B cell (primary cell): Measurements from ENCODE around the gene C10orf62. TPM values are rescaled to one million over a fixed set of nuclear protein-coding genes. Genes with fewer than 3 reads are reported as not detected.

ENCODE experiments used
- ATAC-seq: fragments of 200-7000 bp; cut with Tn5 transposase; one replicate; pipeline ENCODE4 v1.10.0; 2021; ENCODE audit warnings: low read depth, mild to moderate bottlenecking, moderate number of reproducible peaks, moderate library complexity
- CTCF ChIA-PET: fragments of 350-600 bp; sonication (Branson Sonifier 250); formaldehyde crosslinking; loops from one replicate; lab custom pipeline; 2021; ENCODE audit warnings: antibody characterized with exemption, inconsistent platforms; lab: Charles Lee
- POLR2A ChIA-PET: fragments of 350-600 bp; sonication (Branson Sonifier 250); formaldehyde crosslinking; loops from one replicate; lab custom pipeline; 2021; ENCODE audit warnings: antibody characterized with exemption; lab: Charles Lee
- DNase-seq: peaks from one replicate; pipeline ENCODE4 v3.0.0; 2013
- H2AFZ ChIP-seq: 2 replicates; pipeline ENCODE4 v1.6.1; 2012; ENCODE audit warnings: mild to moderate bottlenecking, low read depth, low read length; ENCODE audit not compliant: insufficient read depth, poor library complexity, severe bottlenecking
- H3K27ac ChIP-seq, 2 donors: 1 replicate in 1 of 2; 2 replicates in 1 of 2; pipeline ENCODE4 v1.5.1; 2012 to 2013; ENCODE audit warnings: low read length in 2 of 2, mild to moderate bottlenecking in 2 of 2, moderate library complexity in 1 of 2
- H3K27me3 ChIP-seq, 4 experiments: fragments of 200-600 bp in 1 of 4; sonication (generic) in 1 of 4; replicated peaks in 1 of 4; 1 replicate in 2 of 4; 2 replicates in 2 of 4; pipeline versions ENCODE4 v1.6.1 to v1.7.0; 2013 to 2016; ENCODE audit warnings: low read length in 3 of 4, mild to moderate bottlenecking in 2 of 4, mixed read lengths in 1 of 4, moderate library complexity in 1 of 4; ENCODE audit not compliant: insufficient read depth in 4 of 4, control insufficient read depth in 3 of 4; ENCODE audit errors: control extremely low read depth in 1 of 4
- H3K36me3 ChIP-seq, 2 experiments: replicated peaks in 1 of 2; 1 replicate in 1 of 2; 2 replicates in 1 of 2; pipeline versions ENCODE4 v1.6.1 to v1.7.1; 2013; ENCODE audit warnings: low read length in 1 of 2; ENCODE audit not compliant: insufficient read depth in 2 of 2, control insufficient read depth in 1 of 2; ENCODE audit errors: control extremely low read depth in 1 of 2, extremely low read depth in 1 of 2
- H3K4me1 ChIP-seq, 2 donors: fragments of 200-600 bp in 1 of 2; sonication (generic) in 1 of 2; 1 replicate in 1 of 2; 2 replicates in 1 of 2; pipeline versions ENCODE4 v1.5.1 to v1.6.1; 2013 to 2017; ENCODE audit warnings: low read length in 2 of 2; ENCODE audit not compliant: control insufficient read depth in 2 of 2, insufficient read depth in 2 of 2
- H3K4me2 ChIP-seq: replicated peaks from 2 replicates; pipeline ENCODE3; 2012; ENCODE audit warnings: mild to moderate bottlenecking, low read depth, low read length; ENCODE audit not compliant: poor library complexity, severe bottlenecking
- H3K4me3 ChIP-seq, 5 experiments: fragments of 200-600 bp in 1 of 5; sonication (generic) in 1 of 5; 1 replicate in 3 of 5; 2 replicates in 2 of 5; pipeline versions ENCODE4 v1.5.1 to v1.7.0; 2011 to 2016; ENCODE audit warnings: low read length in 4 of 5, mild to moderate bottlenecking in 4 of 5, low read depth in 2 of 5, control low read depth in 1 of 5, moderate library complexity in 1 of 5; ENCODE audit not compliant: insufficient read depth in 1 of 5; ENCODE audit errors: control extremely low read depth in 1 of 5, extremely low read depth in 1 of 5
- H3K79me2 ChIP-seq: fragments of 200-600 bp; sonication (generic); one replicate; pipeline ENCODE4 v1.6.0; 2016; ENCODE audit warnings: low read length; ENCODE audit not compliant: control insufficient read depth, insufficient read depth
- H3K9ac ChIP-seq: fragments of 200-600 bp; sonication (generic); 2 replicates; pipeline ENCODE4 v1.6.1; 2017; ENCODE audit warnings: mild to moderate bottlenecking, low read length, moderate library complexity
- H3K9me3 ChIP-seq, 3 donors: one replicate each; pipeline versions ENCODE4 v1.6.1 to v1.7.1; 2013; ENCODE audit warnings: low read length in 2 of 3; ENCODE audit not compliant: control insufficient read depth in 2 of 3, insufficient read depth in 1 of 3; ENCODE audit errors: control extremely low read depth in 1 of 3
- H4K20me1 ChIP-seq: 2 replicates; pipeline ENCODE4 v1.6.0; 2012; ENCODE audit warnings: mild to moderate bottlenecking, low read length; ENCODE audit not compliant: insufficient read depth, control insufficient read depth, poor library complexity, severe bottlenecking
- H3K27ac Mint-ChIP-seq: one replicate; pipeline ENCODE4 v1.8.0; 2021; ENCODE audit warnings: mixed read lengths
- H3K27me3 Mint-ChIP-seq: one replicate; pipeline ENCODE4 v1.8.0; 2021; ENCODE audit warnings: mixed read lengths
- H3K4me1 Mint-ChIP-seq: one replicate; pipeline ENCODE4 v1.8.0; 2021; ENCODE audit warnings: mixed read lengths
- H3K4me3 Mint-ChIP-seq: one replicate; pipeline ENCODE4 v1.8.0; 2021; ENCODE audit warnings: mixed read lengths
- H3K9me3 Mint-ChIP-seq: one replicate; pipeline ENCODE4 v1.8.0; 2022; ENCODE audit warnings: mixed read lengths; ENCODE audit not compliant: insufficient read depth
- EZH2 ChIP-seq: IDR thresholded peaks from 2 replicates; pipeline ENCODE4 v1.6.1; 2012; ENCODE audit warnings: borderline replicate concordance, low read depth, mild to moderate bottlenecking, moderate library complexity, low read length; ENCODE audit not compliant: insufficient read depth, poor library complexity, severe bottlenecking
- WGBS: methylation state at CpG from one replicate; pipeline ENCODE4 v1.1.5; 2013; ENCODE audit warnings: missing lambda C conversion rate; ENCODE audit not compliant: insufficient coverage; 5-methylcytosine and 5-hydroxymethylcytosine counted together
- intact Hi-C: fragments of 100-400 bp; cut with micrococcal nuclease; formaldehyde crosslinking; loops from one replicate; pipeline ENCODE4 v1.10.0; 2022
- polyA plus RNA-seq: library from polyadenylated mRNA; depleted of rRNA; stranded (reverse); fragments of >200 nt; gene quantifications from 2 replicates; pipeline ENCODE4 v1.2.3, GENCODE V29; 2012
- total RNA-seq, 2 donors: library from RNA; stranded (reverse); fragments of 120-200 nt in 1 of 2; gene quantifications; 1 replicate in 1 of 2; 2 replicates in 1 of 2; pipeline versions ENCODE4 v1.2.3 to v1.2.4, GENCODE V29; 2013 to 2022
- TF ChIP-seq, protein P1 (sequence below): fragments of 200-600 bp; IDR thresholded peaks from one replicate; pipeline ENCODE4 v1.8.0; 2022; ENCODE audit warnings: antibody characterized with exemption, mild to moderate bottlenecking

Gene C10orf62
- total and polyA plus RNA-seq, 2 donors (not counting 1 experiment from before 2014, with no cell fraction given) = not detected

DNA sequence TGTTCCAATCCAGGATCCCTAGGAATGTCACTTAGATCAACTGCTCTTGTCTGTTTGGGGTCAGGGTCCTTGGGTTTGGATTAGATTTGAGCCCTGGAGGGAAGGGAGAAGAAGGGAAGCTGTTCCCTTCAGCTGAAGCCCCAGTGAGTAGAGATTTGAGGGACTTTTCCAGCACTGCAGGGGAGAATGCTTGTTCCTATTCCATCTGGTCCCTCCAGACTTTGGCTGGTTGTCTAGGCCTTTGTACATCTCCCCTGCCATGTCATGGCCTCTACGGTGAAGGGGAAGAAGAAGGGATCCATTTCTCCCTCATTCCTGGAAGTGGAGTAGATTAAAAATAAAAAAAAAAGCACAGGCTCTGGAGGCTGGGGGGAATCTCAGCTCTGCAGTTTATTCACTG is 11.1 kb downstream of the C10orf62 start:
- Mint-ChIP-seq H3K4me3 (no peak overlapping the region), H3K27ac (no peak overlapping the region), H3K27me3 (peaks cover under 1% of the 10 kb centered on the region), H3K9me3 (no peaks in the 10 kb centered on the region), H3K4me1 (no peaks in the 10 kb centered on the region)
- POLR2A ChIA-PET = interaction anchor here (0.6 kb wide), 1 partner anchor 1008 kb away, joined by 6 read pairs; no protein-coding TSS in a partner anchor
- ATAC-seq = no peak
- H3K4me1 ChIP-seq = no peaks in the 10 kb centered on the region
- no peaks in the 10 kb centered on the region for H3K79me2 ChIP-seq
- no peak overlapping the region for H3K9ac ChIP-seq
- CTCF ChIA-PET = no interaction called here
- no peaks in the 10 kb centered on the region for H4K20me1 ChIP-seq
- no CpG with 5 or more reads among the region's 1 CpG for WGBS
- no peak overlapping the region for H2AFZ ChIP-seq
- H3K36me3 ChIP-seq = no peaks in the 10 kb centered on the region
- no peak for DNase-seq
- intact Hi-C loops = no loop called here
- TF ChIP-seq EZH2 = no peak
- TF ChIP-seq, protein P1, sequence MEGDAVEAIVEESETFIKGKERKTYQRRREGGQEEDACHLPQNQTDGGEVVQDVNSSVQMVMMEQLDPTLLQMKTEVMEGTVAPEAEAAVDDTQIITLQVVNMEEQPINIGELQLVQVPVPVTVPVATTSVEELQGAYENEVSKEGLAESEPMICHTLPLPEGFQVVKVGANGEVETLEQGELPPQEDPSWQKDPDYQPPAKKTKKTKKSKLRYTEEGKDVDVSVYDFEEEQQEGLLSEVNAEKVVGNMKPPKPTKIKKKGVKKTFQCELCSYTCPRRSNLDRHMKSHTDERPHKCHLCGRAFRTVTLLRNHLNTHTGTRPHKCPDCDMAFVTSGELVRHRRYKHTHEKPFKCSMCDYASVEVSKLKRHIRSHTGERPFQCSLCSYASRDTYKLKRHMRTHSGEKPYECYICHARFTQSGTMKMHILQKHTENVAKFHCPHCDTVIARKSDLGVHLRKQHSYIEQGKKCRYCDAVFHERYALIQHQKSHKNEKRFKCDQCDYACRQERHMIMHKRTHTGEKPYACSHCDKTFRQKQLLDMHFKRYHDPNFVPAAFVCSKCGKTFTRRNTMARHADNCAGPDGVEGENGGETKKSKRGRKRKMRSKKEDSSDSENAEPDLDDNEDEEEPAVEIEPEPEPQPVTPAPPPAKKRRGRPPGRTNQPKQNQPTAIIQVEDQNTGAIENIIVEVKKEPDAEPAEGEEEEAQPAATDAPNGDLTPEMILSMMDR = no peak
- no peak overlapping the region for H3K4me3 ChIP-seq
- no peaks in the 10 kb centered on the region for H3K27me3 ChIP-seq
- no peaks in the 10 kb centered on the region for H3K9me3 ChIP-seq
- no peak overlapping the region for H3K27ac ChIP-seq
- no peak overlapping the region for H3K4me2 ChIP-seq

DNA sequence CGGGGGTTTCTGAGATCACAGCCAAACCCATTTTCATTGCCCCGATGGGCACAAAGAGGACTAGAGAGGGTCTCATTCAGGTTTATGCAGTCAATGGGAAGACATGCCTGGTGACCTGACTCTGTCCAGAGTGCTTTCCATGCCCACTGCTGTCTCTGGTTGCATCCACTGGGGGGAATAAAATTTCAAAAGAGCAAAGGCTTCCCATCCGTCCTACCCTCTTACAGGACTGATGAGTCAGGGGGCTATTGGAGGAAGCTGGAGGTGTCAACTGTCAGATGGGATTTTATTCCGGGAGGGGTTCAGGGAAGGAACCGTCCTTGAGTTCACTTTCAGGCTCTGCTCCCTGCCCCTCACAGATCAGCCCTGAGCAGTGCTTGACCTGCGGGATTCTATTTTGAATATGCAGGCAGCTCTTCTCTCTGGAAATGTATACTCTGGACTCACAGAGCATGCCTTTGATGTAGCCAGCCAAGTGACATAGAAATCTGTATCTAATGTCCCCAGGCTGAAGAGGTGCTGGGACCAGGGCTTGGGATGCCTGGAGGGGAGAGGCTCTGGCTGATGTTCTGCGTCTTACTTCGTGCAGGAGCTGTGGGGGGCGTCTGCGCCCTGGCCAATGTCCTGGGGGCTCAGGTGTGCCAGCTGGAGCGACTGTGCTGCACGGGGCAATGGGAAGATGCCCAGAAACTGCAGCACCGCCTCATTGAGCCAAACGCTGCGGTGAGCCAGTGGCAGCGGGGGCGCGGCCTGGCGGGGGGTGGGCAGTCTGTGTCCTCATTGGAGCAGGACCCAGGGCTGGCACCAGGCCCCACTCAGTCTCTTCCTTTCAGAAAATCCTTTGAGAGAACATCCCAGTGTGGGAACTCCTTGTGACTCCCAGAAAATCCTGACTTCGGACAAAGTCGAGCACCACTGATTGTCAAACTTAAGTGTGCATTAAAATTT is 12.0 kb downstream of the C10orf62 start:
- no peaks in the 10 kb centered on the region for H3K79me2 ChIP-seq
- H3K27me3 Mint-ChIP-seq = peaks cover 3% of the 10 kb centered on the region
- H3K4me3 Mint-ChIP-seq = no peak overlapping the region
- no peak overlapping the region for H2AFZ ChIP-seq
- H3K9me3 ChIP-seq = no peaks in the 10 kb centered on the region
- intact Hi-C loops = no loop called here
- no peak overlapping the region for H3K4me3 ChIP-seq
- WGBS = 93% methylated on average over 20 of the region's 21 CpGs
- no peak for TF ChIP-seq EZH2
- TF ChIP-seq, protein P1 = no peak
- ChIA-PET CTCF (no interaction called here), POLR2A (no interaction called here)
- no peaks in the 10 kb centered on the region for H3K36me3 ChIP-seq
- H3K9me3 Mint-ChIP-seq = no peaks in the 10 kb centered on the region
- H3K27ac ChIP-seq = no peak overlapping the region
- no peaks in the 10 kb centered on the region for H3K4me1 Mint-ChIP-seq
- ATAC-seq (no peak), DNase-seq (no peak)
- H3K27ac Mint-ChIP-seq = no peak overlapping the region
- no peaks in the 10 kb centered on the region for H4K20me1 ChIP-seq
- H3K4me2 ChIP-seq = no peak overlapping the region
- H3K27me3 ChIP-seq = no peaks in the 10 kb centered on the region
- no peak overlapping the region for H3K9ac ChIP-seq
- H3K4me1 ChIP-seq = no peaks in the 10 kb centered on the region
